Endometrium (tissue), 2 donors: ENCODE data around the gene TMEM232.

Experiments
- FAIRE-seq: peaks from 2 replicates; lab custom pipeline; 2012; peaks lifted over from hg19 to GRCh38; lab: Jason Lieb, UNC
- donor health status: control.
- donor health status: control.

Gene TMEM232

DNA sequence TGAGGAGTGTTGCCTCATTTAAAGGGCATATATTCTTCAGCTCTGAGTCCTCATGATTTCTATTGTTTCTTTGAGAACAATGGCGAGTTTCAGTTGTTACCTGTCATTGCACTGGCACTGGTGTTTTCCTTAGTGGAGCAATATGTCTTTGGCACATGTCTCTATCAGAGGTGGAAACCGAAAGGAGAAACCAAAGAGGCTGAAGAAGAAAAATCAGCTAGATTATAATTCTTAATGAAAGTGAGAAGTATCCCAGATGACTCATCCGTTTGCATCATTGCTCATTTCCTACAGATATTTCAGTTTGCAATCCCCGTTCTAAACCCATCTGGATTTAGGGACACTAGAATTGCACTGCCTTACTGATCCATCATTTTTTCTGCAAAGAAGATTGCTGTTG is 324.6 kb downstream of the TMEM232 start:
- no peak for FAIRE-seq

- FAIRE-seq = no peak
Observed at GRCh38 chr5:110398951-110399350, 327.5 kb downstream of the TMEM232 start.

DNA sequence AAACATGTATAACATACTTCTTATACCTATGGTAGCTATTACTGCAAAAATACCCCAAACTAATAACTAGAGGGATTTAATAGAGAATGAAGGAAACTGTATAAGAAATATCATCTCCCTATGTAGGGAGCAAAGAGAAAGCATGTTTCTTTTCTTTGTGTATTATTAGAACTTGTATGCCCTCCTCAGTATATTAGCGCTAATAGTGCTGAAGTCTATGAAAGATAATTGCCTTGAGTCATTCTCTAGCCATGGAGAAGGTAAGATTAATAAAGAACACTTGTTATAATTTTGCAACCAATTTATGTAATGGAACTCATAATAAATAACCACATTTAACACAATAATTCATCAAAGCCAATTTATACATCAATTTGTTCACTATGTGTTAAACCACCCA is 329.2 kb downstream of the TMEM232 start:
- no peak for FAIRE-seq

DNA sequence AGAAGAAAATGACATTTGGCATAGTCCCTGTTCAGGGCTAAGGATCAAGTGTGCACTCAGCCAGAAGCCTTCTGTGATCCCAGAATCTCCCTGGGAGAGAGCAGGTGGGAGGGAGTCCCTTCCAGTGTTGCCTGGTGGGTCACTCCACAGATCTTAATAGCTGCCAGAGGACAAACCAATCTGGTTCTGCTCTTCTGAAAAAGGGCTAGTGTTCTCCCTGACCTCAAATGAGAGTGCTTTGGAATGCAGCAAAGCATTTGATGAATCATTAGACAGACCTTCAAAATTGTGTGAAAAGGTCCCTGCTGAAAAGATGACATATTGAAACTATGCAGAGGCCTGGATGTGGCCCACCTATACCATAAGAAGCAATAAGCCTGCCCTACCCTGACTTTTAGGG is 339.7 kb downstream of the TMEM232 start:
- no peak for FAIRE-seq

GRCh38 chr5:110383231-110383630 is 343.2 kb downstream of the TMEM232 start:
- no peak for FAIRE-seq

- FAIRE-seq = no peak
Observed at GRCh38 chr5:110377943-110378342, 348.5 kb downstream of the TMEM232 start.

DNA sequence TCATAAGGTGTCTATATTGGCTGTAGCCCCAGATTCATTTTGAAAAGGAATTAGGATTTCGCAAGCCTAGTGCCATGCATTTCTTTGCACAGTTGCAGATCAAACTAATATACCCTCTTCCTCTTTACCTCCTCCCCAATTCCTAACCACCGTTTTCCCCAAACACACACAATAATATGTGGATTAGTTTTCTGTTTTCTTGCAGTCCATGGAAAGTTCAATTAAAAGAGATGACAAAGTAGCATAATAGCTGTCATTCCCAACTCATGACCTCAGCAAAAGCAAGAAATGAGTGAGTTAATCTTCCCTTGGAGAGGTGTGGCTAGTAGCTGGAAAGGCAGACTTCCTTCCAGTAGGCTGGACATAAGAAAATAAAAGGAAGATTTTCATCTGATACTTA is 349.1 kb downstream of the TMEM232 start:
- FAIRE-seq = no peak

- no peak for FAIRE-seq
Observed at GRCh38 chr5:110376281-110376951, 350.1 kb downstream of the TMEM232 start.

GRCh38 chr5:110371725-110372041 is 354.8 kb downstream of the TMEM232 start:
- FAIRE-seq = no peak

DNA sequence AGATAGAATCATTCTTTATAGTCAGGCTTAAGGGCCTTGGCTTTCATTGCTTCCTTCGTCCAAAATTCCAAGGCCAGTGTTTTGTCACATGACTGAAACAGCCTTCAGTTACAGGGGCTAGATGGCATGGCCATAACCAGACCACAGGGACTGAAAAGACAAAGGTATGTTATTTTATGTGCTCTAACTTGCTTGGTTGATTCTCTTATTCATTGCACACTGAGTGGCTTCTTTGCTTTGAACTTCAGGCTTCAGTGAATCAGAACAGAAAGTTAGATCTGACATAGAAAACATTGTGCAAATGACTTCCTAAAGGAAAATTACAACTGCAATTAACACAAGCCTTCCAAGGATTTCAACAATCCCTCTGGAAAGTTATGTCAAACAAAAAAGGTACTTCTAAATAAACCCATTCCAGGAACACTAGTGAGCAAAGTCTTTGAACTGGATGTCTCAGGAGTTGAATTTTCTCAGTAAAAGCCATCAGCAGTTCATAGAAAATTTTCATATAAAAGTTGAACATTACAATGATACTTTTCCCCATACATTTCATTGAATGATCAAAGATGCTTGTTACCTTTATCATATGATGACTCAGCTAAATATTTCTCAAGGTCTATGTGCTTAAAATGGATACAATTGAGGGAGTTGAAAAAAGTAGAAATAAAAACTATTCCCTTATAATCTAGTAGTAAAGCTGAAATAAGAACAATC is 355.3 kb downstream of the TMEM232 start:
- FAIRE-seq = no peak
